Parathyroid adenoma (tissue), 2 donors: Measurements from ENCODE around the gene SPINT3.
A peak's percentile ranks its signal among the peaks of the same experiment; 100 is the strongest.

ENCODE experiments used
- H2AFZ ChIP-seq: fragments of 300-600 bp; sonication (generic); one replicate; pipeline ENCODE4 v1.7.0; 2017; ENCODE audit warnings: antibody characterized with exemption, mild to moderate bottlenecking
- H3K27ac ChIP-seq: fragments of 300-600 bp; sonication (generic); one replicate; pipeline ENCODE4 v1.7.0; 2017
- H3K27me3 ChIP-seq: fragments of 300-600 bp; sonication (generic); one replicate; pipeline ENCODE4 v1.7.0; 2017; ENCODE audit warnings: low read length; ENCODE audit not compliant: control insufficient read depth, insufficient read depth
- H3K36me3 ChIP-seq: fragments of 300-600 bp; sonication (generic); one replicate; pipeline ENCODE4 v1.7.0; 2017; ENCODE audit warnings: low read length; ENCODE audit not compliant: control insufficient read depth, insufficient read depth
- H3K4me1 ChIP-seq: fragments of 300-600 bp; sonication (generic); one replicate; pipeline ENCODE4 v1.7.0; 2017; ENCODE audit warnings: control low read depth
- H3K4me2 ChIP-seq: fragments of 300-600 bp; sonication (generic); one replicate; pipeline ENCODE4 v1.7.0; 2017; ENCODE audit warnings: low read length
- H3K4me3 ChIP-seq: fragments of 300-600 bp; sonication (generic); one replicate; pipeline ENCODE4 v1.7.0; 2017; ENCODE audit warnings: low read depth, low read length
- H3K79me2 ChIP-seq: fragments of 300-600 bp; sonication (generic); one replicate; pipeline ENCODE4 v1.7.0; 2017; ENCODE audit warnings: control low read depth
- H3K9ac ChIP-seq: fragments of 300-600 bp; sonication (generic); one replicate; pipeline ENCODE4 v1.7.0; 2017; ENCODE audit warnings: mild to moderate bottlenecking
- H3K9me3 ChIP-seq: fragments of 300-600 bp; sonication (generic); one replicate; pipeline ENCODE4 v1.7.0; 2017; ENCODE audit warnings: low read length; ENCODE audit not compliant: control insufficient read depth
- TF ChIP-seq, protein P1 (sequence below): fragments of 300-600 bp; sonication (generic); IDR thresholded peaks from one replicate; pipeline ENCODE4 v1.7.0; 2017; ENCODE audit warnings: antibody characterized with exemption, mild to moderate bottlenecking
- donor health status: primary hyperparathyroidism.

SPINT3 gene

DNA sequence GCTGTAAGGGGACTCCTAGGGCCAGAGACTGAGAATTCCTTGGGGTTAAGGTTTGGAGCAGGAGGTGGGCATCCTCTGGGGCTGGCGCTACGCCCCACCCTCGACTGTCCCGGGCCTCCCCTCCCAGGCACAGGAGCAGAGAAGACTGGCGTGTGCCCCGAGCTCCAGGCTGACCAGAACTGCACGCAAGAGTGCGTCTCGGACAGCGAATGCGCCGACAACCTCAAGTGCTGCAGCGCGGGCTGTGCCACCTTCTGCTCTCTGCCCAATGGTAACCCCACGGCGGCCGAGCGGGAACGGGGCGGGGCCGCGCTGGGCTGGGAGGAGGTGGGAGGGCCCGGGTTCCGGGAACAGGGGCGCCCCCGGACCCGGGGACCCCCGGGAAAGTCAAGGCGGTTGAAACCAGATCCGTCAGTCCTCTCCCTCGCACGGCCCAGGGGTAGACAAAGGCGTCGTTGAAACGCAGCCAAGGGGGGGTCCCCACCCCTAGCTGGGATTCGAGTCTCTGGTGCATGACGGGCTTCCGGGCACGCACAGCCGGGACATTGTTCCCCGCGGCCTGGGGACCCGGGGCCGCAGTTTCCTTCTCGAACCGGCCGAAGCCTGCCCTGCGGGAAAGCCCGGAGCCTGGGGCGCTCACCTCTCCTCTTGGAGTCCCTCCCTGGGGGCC lies 45.0 kb downstream of the SPINT3 start:
- Histone ChIP-seq H3K9me3 (no peaks in the 10 kb centered on the region), H3K36me3 (no peaks in the 10 kb centered on the region), H3K9ac (no peak overlapping the region), H2AFZ (peak overlapping the region; percentile 95), H3K27ac (peak overlapping the region; percentile 72), H3K4me3 (peak overlapping the region; percentile 37), H3K4me1 (no peaks in the 10 kb centered on the region), H3K79me2 (no peaks in the 10 kb centered on the region), H3K4me2 (peak overlapping the region; percentile 90), H3K27me3 (no peaks in the 10 kb centered on the region)
- TF ChIP-seq, protein P1, sequence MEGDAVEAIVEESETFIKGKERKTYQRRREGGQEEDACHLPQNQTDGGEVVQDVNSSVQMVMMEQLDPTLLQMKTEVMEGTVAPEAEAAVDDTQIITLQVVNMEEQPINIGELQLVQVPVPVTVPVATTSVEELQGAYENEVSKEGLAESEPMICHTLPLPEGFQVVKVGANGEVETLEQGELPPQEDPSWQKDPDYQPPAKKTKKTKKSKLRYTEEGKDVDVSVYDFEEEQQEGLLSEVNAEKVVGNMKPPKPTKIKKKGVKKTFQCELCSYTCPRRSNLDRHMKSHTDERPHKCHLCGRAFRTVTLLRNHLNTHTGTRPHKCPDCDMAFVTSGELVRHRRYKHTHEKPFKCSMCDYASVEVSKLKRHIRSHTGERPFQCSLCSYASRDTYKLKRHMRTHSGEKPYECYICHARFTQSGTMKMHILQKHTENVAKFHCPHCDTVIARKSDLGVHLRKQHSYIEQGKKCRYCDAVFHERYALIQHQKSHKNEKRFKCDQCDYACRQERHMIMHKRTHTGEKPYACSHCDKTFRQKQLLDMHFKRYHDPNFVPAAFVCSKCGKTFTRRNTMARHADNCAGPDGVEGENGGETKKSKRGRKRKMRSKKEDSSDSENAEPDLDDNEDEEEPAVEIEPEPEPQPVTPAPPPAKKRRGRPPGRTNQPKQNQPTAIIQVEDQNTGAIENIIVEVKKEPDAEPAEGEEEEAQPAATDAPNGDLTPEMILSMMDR, result no peak

DNA sequence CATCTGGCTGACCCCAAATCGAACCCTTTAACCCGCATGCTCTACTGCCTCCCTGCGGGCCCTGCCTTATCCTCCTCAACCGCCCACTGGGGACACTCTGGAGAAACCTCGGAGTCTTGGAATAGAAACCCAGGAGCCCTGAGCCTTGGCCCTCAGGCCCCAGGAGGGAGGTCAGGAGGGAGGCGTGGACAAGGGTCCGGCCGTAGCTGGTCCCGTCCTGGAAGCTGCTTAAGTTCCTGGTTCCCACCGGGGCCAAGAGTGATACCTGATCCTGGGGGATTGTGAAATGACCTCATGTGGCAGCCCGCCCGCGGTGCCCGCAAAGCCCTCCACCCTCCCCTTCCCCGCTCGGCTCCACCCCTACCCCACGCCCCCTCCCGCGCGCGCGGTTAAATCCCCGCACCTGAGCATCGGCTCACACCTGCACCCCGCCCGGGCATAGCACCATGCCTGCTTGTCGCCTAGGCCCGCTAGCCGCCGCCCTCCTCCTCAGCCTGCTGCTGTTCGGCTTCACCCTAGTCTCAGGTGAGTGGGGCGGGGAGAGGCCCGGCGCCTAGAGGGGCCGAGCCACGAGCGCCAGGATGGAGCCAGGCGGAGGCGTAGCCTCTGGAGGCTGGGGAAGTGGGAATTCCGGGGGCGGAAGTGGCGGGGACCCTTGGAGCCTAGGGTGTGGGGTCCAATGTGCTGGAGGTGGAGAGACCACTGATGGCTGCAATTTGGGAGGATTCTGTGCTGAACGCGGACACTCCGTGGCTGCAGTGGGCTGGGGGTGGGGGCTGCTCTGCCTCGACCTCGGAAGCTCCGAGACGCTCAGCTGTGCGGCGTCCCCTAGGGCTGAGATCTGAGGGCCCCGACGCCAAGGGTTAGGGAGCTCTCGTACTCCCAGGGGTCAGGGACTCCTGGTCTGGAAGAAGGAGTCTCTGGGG lies 45.8 kb downstream of the SPINT3 start, which contains the start of gene WFDC2:
Gene WFDC2, plus strand, starts transcription at position 418 of the 926 bp plus-strand sequence. Its CDS starts 29 bp downstream, at position 447.
- H3K27me3 ChIP-seq, result no peaks in the 10 kb centered on the region
- no peaks in the 10 kb centered on the region for H3K4me1 ChIP-seq
- peak within 1 kb of the TSS; percentile 37 for H3K4me3 ChIP-seq
- H3K36me3 ChIP-seq, result no peaks in the 10 kb centered on the region
- TF ChIP-seq, protein P1, result peak; percentile 19
- no peaks in the 10 kb centered on the region for H3K79me2 ChIP-seq
- H3K9me3 ChIP-seq, result no peaks in the 10 kb centered on the region
- H3K9ac ChIP-seq, result no peak within 1 kb of the TSS
- H3K27ac ChIP-seq, result peak within 1 kb of the TSS; percentile 72
- H3K4me2 ChIP-seq, result peak within 1 kb of the TSS; percentile 90
- H2AFZ ChIP-seq, result peak within 1 kb of the TSS; percentile 95

- H3K36me3 ChIP-seq, result no peaks in the 10 kb centered on the region
- H3K27ac ChIP-seq, result no peak overlapping the region
- H2AFZ ChIP-seq, result no peak overlapping the region
- H3K4me3 ChIP-seq, result no peak overlapping the region
- TF ChIP-seq, protein P1, result no peak
- no peaks in the 10 kb centered on the region for H3K79me2 ChIP-seq
- H3K9me3 ChIP-seq, result no peaks in the 10 kb centered on the region
- H3K27me3 ChIP-seq, result no peaks in the 10 kb centered on the region
- no peak overlapping the region for H3K4me2 ChIP-seq
- H3K9ac ChIP-seq, result no peak overlapping the region
- H3K4me1 ChIP-seq, result no peaks in the 10 kb centered on the region
These were observed 47.6 kb downstream of the SPINT3 start for GRCh38 chr20:45467861-45468260.

GRCh38 chr20:45467172-45467571 lies 48.2 kb downstream of the SPINT3 start:
- Histone ChIP-seq H3K9ac (no peak overlapping the region), H2AFZ (no peak overlapping the region), H3K9me3 (no peaks in the 10 kb centered on the region), H3K79me2 (no peaks in the 10 kb centered on the region), H3K4me2 (no peak overlapping the region), H3K4me1 (no peaks in the 10 kb centered on the region), H3K4me3 (no peak overlapping the region), H3K36me3 (no peaks in the 10 kb centered on the region), H3K27me3 (no peaks in the 10 kb centered on the region), H3K27ac (no peak overlapping the region)
- TF ChIP-seq, protein P1, result no peak
